Ishikawa (cell line): ENCODE data around the gene COL25A1.

Experiments used
- CEBPB ChIP-seq: IDR thresholded peaks from 2 replicates; pipeline ENCODE4 v1.6.1; 2012
- CREB1 ChIP-seq: IDR thresholded peaks from 2 replicates; pipeline ENCODE4 v1.6.1; 2012; ENCODE audit warnings: low read depth
- EGR1 ChIP-seq: IDR thresholded peaks from 2 replicates; pipeline ENCODE4 v1.6.1; 2012
- EP300 ChIP-seq: IDR thresholded peaks from 2 replicates; pipeline ENCODE4 v1.6.1; 2012; ENCODE audit warnings: borderline replicate concordance
- FOXM1 ChIP-seq: IDR thresholded peaks from 2 replicates; pipeline ENCODE4 v1.6.1; 2012; ENCODE audit warnings: low read depth, borderline replicate concordance
- NFIC ChIP-seq: IDR thresholded peaks from 2 replicates; pipeline ENCODE4 v1.6.1; 2012
- RAD21 ChIP-seq: IDR thresholded peaks from 2 replicates; pipeline ENCODE4 v1.6.1; 2012; ENCODE audit warnings: low read depth
- TAF1 ChIP-seq: IDR thresholded peaks from 2 replicates; pipeline ENCODE4 v1.6.1; 2012; ENCODE audit warnings: low read depth, mild to moderate bottlenecking
- TCF12 ChIP-seq: IDR thresholded peaks from 2 replicates; pipeline ENCODE4 v1.6.1; 2012; ENCODE audit warnings: low read depth
- TEAD4 ChIP-seq: IDR thresholded peaks from 2 replicates; pipeline ENCODE4 v1.6.1; 2012
- YY1 ChIP-seq: IDR thresholded peaks from 2 replicates; pipeline ENCODE4 v1.6.1; 2012; ENCODE audit warnings: low read depth
- ZBTB7A ChIP-seq: IDR thresholded peaks from 2 replicates; pipeline ENCODE4 v1.6.1; 2012; ENCODE audit warnings: low read depth
- TF ChIP-seq, protein P1 (sequence below): IDR thresholded peaks from 2 replicates; pipeline ENCODE4 v1.6.1; 2012; ENCODE audit warnings: low read depth, mild to moderate bottlenecking
- TF ChIP-seq, protein P2 (sequence below): IDR thresholded peaks from 2 replicates; pipeline ENCODE4 v1.6.1; 2012
- TF ChIP-seq, protein P3 (sequence below): IDR thresholded peaks from 2 replicates; pipeline ENCODE4 v1.6.1; 2012

The COL25A1 gene

DNA sequence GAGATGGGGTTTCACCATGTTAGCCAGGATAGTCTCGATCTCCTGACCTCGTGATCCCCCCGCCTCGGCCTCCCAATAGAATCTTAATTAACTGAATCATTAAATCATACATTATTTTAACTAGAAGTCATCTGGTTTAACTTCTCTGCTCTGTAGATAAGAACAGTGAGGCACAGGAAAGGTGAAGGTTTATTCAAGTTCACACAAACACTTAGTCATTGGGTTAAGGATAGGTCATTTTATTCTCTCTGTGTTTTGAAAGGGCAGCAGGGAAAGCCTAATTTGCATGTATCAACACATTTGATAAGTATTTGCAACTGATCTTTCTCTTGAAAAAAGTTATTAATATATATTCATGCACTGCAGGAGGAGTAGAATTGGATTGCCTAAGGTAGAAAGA is 538.5 kb downstream of the COL25A1 start:
- no peak for TF ChIP-seq TEAD4
- TF ChIP-seq YY1 = no peak
- no peak for TF ChIP-seq NFIC
- no peak for TF ChIP-seq TAF1
- no peak for TF ChIP-seq CREB1
- TF ChIP-seq, protein P1, sequence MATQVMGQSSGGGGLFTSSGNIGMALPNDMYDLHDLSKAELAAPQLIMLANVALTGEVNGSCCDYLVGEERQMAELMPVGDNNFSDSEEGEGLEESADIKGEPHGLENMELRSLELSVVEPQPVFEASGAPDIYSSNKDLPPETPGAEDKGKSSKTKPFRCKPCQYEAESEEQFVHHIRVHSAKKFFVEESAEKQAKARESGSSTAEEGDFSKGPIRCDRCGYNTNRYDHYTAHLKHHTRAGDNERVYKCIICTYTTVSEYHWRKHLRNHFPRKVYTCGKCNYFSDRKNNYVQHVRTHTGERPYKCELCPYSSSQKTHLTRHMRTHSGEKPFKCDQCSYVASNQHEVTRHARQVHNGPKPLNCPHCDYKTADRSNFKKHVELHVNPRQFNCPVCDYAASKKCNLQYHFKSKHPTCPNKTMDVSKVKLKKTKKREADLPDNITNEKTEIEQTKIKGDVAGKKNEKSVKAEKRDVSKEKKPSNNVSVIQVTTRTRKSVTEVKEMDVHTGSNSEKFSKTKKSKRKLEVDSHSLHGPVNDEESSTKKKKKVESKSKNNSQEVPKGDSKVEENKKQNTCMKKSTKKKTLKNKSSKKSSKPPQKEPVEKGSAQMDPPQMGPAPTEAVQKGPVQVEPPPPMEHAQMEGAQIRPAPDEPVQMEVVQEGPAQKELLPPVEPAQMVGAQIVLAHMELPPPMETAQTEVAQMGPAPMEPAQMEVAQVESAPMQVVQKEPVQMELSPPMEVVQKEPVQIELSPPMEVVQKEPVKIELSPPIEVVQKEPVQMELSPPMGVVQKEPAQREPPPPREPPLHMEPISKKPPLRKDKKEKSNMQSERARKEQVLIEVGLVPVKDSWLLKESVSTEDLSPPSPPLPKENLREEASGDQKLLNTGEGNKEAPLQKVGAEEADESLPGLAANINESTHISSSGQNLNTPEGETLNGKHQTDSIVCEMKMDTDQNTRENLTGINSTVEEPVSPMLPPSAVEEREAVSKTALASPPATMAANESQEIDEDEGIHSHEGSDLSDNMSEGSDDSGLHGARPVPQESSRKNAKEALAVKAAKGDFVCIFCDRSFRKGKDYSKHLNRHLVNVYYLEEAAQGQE = no peak
- TF ChIP-seq, protein P2, sequence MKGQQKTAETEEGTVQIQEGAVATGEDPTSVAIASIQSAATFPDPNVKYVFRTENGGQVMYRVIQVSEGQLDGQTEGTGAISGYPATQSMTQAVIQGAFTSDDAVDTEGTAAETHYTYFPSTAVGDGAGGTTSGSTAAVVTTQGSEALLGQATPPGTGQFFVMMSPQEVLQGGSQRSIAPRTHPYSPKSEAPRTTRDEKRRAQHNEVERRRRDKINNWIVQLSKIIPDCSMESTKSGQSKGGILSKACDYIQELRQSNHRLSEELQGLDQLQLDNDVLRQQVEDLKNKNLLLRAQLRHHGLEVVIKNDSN = no peak
- TF ChIP-seq CEBPB = no peak
- no peak for TF ChIP-seq EGR1

DNA sequence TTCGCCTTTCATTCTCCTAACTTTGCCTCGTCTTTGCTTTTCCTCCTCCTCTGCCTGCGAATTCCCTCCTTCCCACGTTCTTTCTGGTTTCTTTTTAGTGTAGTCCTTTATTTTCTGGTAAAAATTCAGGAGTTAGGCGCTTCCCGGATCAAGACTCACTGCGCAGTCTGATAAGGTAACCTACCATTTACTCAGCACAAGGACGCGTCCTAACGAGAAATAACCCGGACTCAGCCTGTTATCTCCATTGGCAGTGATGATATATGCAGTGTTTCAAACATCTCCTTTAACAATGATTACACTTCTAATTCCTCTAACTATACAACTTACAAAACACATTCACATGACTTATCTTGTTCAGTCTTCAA is 539.2 kb downstream of the COL25A1 start:
- TF ChIP-seq ZBTB7A (no peak), EP300 (no peak), YY1 (no peak), EGR1 (no peak), TAF1 (no peak), RAD21 (no peak), CEBPB (no peak), CREB1 (no peak), TEAD4 (no peak), NFIC (no peak), TCF12 (no peak), FOXM1 (no peak)
- TF ChIP-seq, protein P3, sequence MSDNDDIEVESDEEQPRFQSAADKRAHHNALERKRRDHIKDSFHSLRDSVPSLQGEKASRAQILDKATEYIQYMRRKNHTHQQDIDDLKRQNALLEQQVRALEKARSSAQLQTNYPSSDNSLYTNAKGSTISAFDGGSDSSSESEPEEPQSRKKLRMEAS = no peak
- TF ChIP-seq, protein P2 = no peak
- TF ChIP-seq, protein P1 = no peak

DNA sequence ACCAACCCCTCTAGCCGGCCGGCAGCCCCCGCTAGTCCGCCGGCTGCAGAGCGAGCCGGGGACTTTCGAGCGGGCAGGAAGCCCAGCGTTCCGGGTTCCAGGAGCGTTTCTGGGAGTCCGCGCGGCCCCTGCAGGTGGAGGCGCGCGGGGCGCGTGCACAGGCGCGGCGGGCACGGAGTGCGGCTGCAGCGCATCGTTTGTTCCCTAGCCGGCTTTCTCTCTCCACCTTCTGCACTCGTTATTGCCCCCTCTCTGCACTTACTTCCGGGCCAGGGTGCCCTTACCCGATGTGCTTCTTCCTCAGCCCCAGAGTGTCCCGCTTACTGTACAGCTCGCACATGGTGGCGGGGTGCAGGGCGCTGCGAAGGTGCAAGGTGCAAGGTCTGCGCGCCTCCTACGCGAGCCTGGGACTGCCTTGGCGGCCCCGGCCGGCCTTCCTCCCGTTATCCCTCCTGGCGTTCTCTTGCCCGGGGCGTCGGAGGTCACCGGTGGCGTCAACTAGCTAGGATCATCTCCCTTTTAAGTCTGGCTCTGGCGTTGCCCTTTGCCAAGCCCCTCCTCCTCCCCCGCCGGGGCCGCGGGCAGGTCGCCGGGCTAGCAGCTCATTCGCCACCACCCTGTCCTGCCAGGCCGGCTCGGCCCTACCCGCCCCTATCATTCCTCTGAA is 539.8 kb downstream of the COL25A1 start, which contains the start of gene ETNPPL:
TSS of gene ETNPPL (minus strand) at position 495 of the 667 bp plus-strand sequence. CDS start at position 340, 155 bp downstream.
- TF ChIP-seq, protein P3 = peak; percentile 78
- TF ChIP-seq, protein P2 = no peak
